ENCODE results near the gene KRTAP10-6. TPM values are rescaled to one million over a fixed set of nuclear protein-coding genes. Genes with fewer than 3 reads are reported as not detected.

KRTAP10-6 gene
- total RNA-seq, 1 experiment from 2014 or later, result not detected

- BruUV-seq (replicated peaks), result no TSS peak
- H3K4me1 ChIP-seq (ENCODE audit: control insufficient read depth in 1 of 2, insufficient read depth in 2 of 2, low read length in 2 of 2), result no peaks in the 10 kb centered on the region
- no peaks in the 10 kb centered on the region for H3K9me3 ChIP-seq (ENCODE audit: control insufficient read depth in 1 of 2, insufficient read depth in 1 of 2, low read depth in 1 of 2, low read length in 2 of 2)
- H2AFZ ChIP-seq (ENCODE audit: low read depth, low read length, poor library complexity, severe bottlenecking), result no peak overlapping the region
- ChIA-PET POLR2A (no interaction called here), CTCF (no interaction called here), RAD21 (ENCODE audit: low non-redundant PET in 1 of 2, low total read pairs in 2 of 2, uncharacterized antibody in 2 of 2, unreplicated experiment in 2 of 2) (no interaction called here)
- no peak for TF ChIP-seq EGR1 (IDR thresholded peaks at IDR 0.05; ENCODE audit: low read depth)
- TF ChIP-seq ZBTB33 (IDR thresholded peaks at IDR 0.05; ENCODE audit: extremely low read depth, insufficient replicate concordance, low read length), result no peak
- TF ChIP-seq MAX (IDR thresholded peaks at IDR 0.05), result no peak
- TF ChIP-seq FOSL1 (IDR thresholded peaks at IDR 0.05; ENCODE audit: low read depth), result no peak
- TF ChIP-seq SRF (IDR thresholded peaks at IDR 0.05; ENCODE audit: low read depth), result no peak
- no peak for TF ChIP-seq SIN3A (IDR thresholded peaks at IDR 0.05; ENCODE audit: low read depth)
- TF ChIP-seq CBX3 (IDR thresholded peaks at IDR 0.05; ENCODE audit: low read depth), result no peak
- no peak for TF ChIP-seq EZH2 (IDR thresholded peaks at IDR 0.05)
- no peak for TF ChIP-seq ATF3 (IDR thresholded peaks at IDR 0.05)
- no peak for TF ChIP-seq EZH2phosphoT487 (IDR thresholded peaks at IDR 0.05; ENCODE audit: borderline replicate concordance)
- no peak for TF ChIP-seq POLR2AphosphoS5 (IDR thresholded peaks at IDR 0.05; ENCODE audit: low read depth, low read length)
- no peak for TF ChIP-seq ZFX (IDR thresholded peaks at IDR 0.05)
- no peak for TF ChIP-seq ELF1 (IDR thresholded peaks at IDR 0.05; ENCODE audit: borderline replicate concordance, low read depth)
- TF ChIP-seq CTCF (IDR thresholded peaks at IDR 0.05 in 2 of 3, conservative IDR thresholded peaks at IDR 0.05 in 1 of 3; ENCODE audit: borderline replicate concordance in 1 of 3, insufficient read depth in 1 of 3, low read depth in 2 of 3, low read length in 2 of 3), result no peak
- no peak for TF ChIP-seq REST (IDR thresholded peaks at IDR 0.05; ENCODE audit: low read depth)
- TF ChIP-seq JUND (IDR thresholded peaks at IDR 0.05), result no peak
- no peak for TF ChIP-seq SP1 (IDR thresholded peaks at IDR 0.05; ENCODE audit: low read depth)
- no peak overlapping the region for H3K27ac ChIP-seq (ENCODE audit: low read depth, low read length)
- H3K9me2 ChIP-seq (ENCODE audit: insufficient read depth), result no peaks in the 10 kb centered on the region
- H3K27me3 ChIP-seq (ENCODE audit: insufficient read depth, low read length), result no peaks in the 10 kb centered on the region; the same call in 1 of the 2 replicates
- no peaks in the 10 kb centered on the region for H4K20me1 ChIP-seq (ENCODE audit: insufficient read depth)
- H3K4me3 ChIP-seq (replicated peaks in 1 of 2; ENCODE audit: low read depth in 1 of 2, low read length in 2 of 2), result no peak overlapping the region
- no peaks in the 10 kb centered on the region for H3K79me2 ChIP-seq (ENCODE audit: insufficient read depth, low read length)
- DNase-seq (ENCODE audit: low read depth, low spot score) (no peak), ATAC-seq (no peak)
- intact Hi-C loops (cut with micrococcal nuclease), result no loop called here
- H3K36me3 ChIP-seq (ENCODE audit: control insufficient read depth in 1 of 2, insufficient read depth in 2 of 2, low read length in 2 of 2), result no peaks in the 10 kb centered on the region
- H3K4me2 ChIP-seq (ENCODE audit: low read length), result no peak overlapping the region
- H3K9ac ChIP-seq (ENCODE audit: low read length), result no peak overlapping the region
Observed at GRCh38 chr21:44555200-44555875, 37.0 kb downstream of the KRTAP10-6 start.

Data from HCT116 (cell line).